H1 (cell line): ENCODE data around the gene FGD4.

ENCODE experiments used
- CHD7 ChIP-seq: fragments of 300-600 bp; sonication (generic); IDR thresholded peaks from 2 replicates; pipeline ENCODE4 v1.7.1; 2012; ENCODE audit warnings: low read length, moderate library complexity, mild to moderate bottlenecking, inconsistent platforms; ENCODE audit not compliant: insufficient replicate concordance
- CTCF ChIP-seq, 3 experiments: IDR thresholded peaks; 1 replicate in 2 of 3; 2 replicates in 1 of 3; pipeline versions ENCODE4 v1.5.1 to v1.6.1; 2011; ENCODE audit warnings: low read length in 3 of 3, mild to moderate bottlenecking in 3 of 3, inconsistent platforms in 2 of 3, low read depth in 1 of 3, moderate library complexity in 1 of 3; ENCODE audit not compliant: insufficient read depth in 1 of 3; ENCODE audit errors: control extremely low read depth in 1 of 3
- EP300 ChIP-seq, 2 experiments: IDR thresholded peaks; 1 replicate in 1 of 2; 2 replicates in 1 of 2; pipeline ENCODE4 v1.6.1; 2011 to 2012; ENCODE audit warnings: low read depth in 2 of 2, low read length in 2 of 2, mild to moderate bottlenecking in 2 of 2, borderline replicate concordance in 1 of 2, inconsistent platforms in 1 of 2, moderate library complexity in 1 of 2
- GABPA ChIP-seq: IDR thresholded peaks from 2 replicates; pipeline ENCODE4 v1.6.1; 2011; ENCODE audit warnings: mild to moderate bottlenecking, low read length, moderate library complexity, borderline replicate concordance; ENCODE audit not compliant: insufficient read depth
- PHF8 ChIP-seq: fragments of 200-600 bp; sonication (generic); conservative IDR thresholded peaks from 2 replicates; pipeline ENCODE4 v1.7.1; 2012; ENCODE audit warnings: low read depth, mild to moderate bottlenecking, inconsistent platforms, low read length, moderate library complexity
- POLR2A ChIP-seq, 2 experiments: IDR thresholded peaks; 1 replicate in 1 of 2; 2 replicates in 1 of 2; pipeline ENCODE4 v1.6.1; 2011; ENCODE audit warnings: low read depth in 2 of 2, low read length in 2 of 2, mild to moderate bottlenecking in 2 of 2; ENCODE audit errors: control extremely low read depth in 1 of 2
- POLR2AphosphoS5 ChIP-seq: IDR thresholded peaks from 2 replicates; pipeline ENCODE4 v1.6.1; 2011; ENCODE audit warnings: low read depth, low read length
- RBBP5 ChIP-seq: IDR thresholded peaks from 2 replicates; pipeline ENCODE4 v1.7.1; 2012; ENCODE audit warnings: low read depth, mild to moderate bottlenecking, inconsistent platforms, low read length, moderate library complexity, borderline replicate concordance
- RFX5 ChIP-seq: IDR thresholded peaks from 2 replicates; pipeline ENCODE4 v1.6.1; 2011; ENCODE audit warnings: low read depth, low read length, improper control_type of control experiment, borderline replicate concordance
- SP2 ChIP-seq: IDR thresholded peaks from 2 replicates; pipeline ENCODE4 v1.6.1; 2012; ENCODE audit warnings: mild to moderate bottlenecking, low read length, inconsistent platforms
- SRF ChIP-seq: IDR thresholded peaks from 2 replicates; pipeline ENCODE4 v1.6.1; 2011; ENCODE audit warnings: mild to moderate bottlenecking, low read depth, low read length, moderate library complexity

GRCh38 chr12:32402170-32402569, 2.8 kb downstream of the FGD4 start:
- TF ChIP-seq EP300 (IDR thresholded peaks at IDR 0.05; ENCODE audit: borderline replicate concordance in 1 of 2, low read depth in 2 of 2, low read length in 2 of 2) (no peak), CTCF (IDR thresholded peaks at IDR 0.05; ENCODE audit: control extremely low read depth in 1 of 3, insufficient read depth in 1 of 3, low read depth in 1 of 3, low read length in 3 of 3) (peak in 2 of 3 experiments; percentile 12 to 20; a peak in 2 of 4 replicates), POLR2AphosphoS5 (no peak), PHF8 (no peak), SP2 (no peak), RFX5 (no peak), SRF (no peak), RBBP5 (no peak), POLR2A (IDR thresholded peaks at IDR 0.05; ENCODE audit: control extremely low read depth in 1 of 2, low read depth in 2 of 2, low read length in 2 of 2) (no peak), GABPA (no peak), CHD7 (no peak)
